H1 (cell line): ENCODE data around the gene PRDX5. TPM values are rescaled to one million over a fixed set of nuclear protein-coding genes. Genes with fewer than 3 reads are reported as not detected.

Experiments used
- CTCF ChIA-PET: fragments of 300-600 bp; sonication (Branson Sonifier 250); formaldehyde crosslinking; loops from one replicate; lab custom pipeline; 2021; ENCODE audit not compliant: partially characterized antibody; lab: Charles Lee
- POLR2A ChIA-PET: fragments of 300-600 bp; sonication (Branson Sonifier 250); formaldehyde crosslinking; loops from one replicate; lab custom pipeline; 2021; ENCODE audit warnings: inconsistent platforms; ENCODE audit not compliant: partially characterized antibody; lab: Charles Lee
- DNase-seq, 2 experiments: peaks; one replicate each; pipeline versions ENCODE4 v3.0.0 to v3.0.0-alpha.2; 2010 to 2022; ENCODE audit warnings: low spot score in 2 of 2, low read depth in 1 of 2, mixed read lengths in 1 of 2
- FAIRE-seq: peaks from 2 replicates; lab custom pipeline; 2011; peaks lifted over from hg19 to GRCh38; lab: Jason Lieb, UNC
- H2AFZ ChIP-seq: 2 replicates; pipeline ENCODE4 v1.8.1; 2012; ENCODE audit warnings: low read length, inconsistent platforms
- H2AK5ac ChIP-seq: 2 replicates; pipeline ENCODE4 v1.6.1; 2013; ENCODE audit warnings: low read depth, low read length
- H2BK120ac ChIP-seq: replicated peaks from 2 replicates; pipeline ENCODE3; 2013; ENCODE audit warnings: low read depth, low read length, inconsistent platforms
- H2BK12ac ChIP-seq: 2 replicates; pipeline ENCODE4 v1.6.1; 2013; ENCODE audit warnings: low read depth, low read length
- H2BK15ac ChIP-seq: 2 replicates; pipeline ENCODE4 v1.6.1; 2013; ENCODE audit warnings: low read length
- H2BK20ac ChIP-seq: 2 replicates; pipeline ENCODE4 v1.6.1; 2013; ENCODE audit warnings: low read length
- H2BK5ac ChIP-seq: 2 replicates; pipeline ENCODE4 v1.6.1; 2013; ENCODE audit warnings: low read depth, low read length
- H3K14ac ChIP-seq: 2 replicates; pipeline ENCODE4 v1.6.1; 2013; ENCODE audit warnings: inconsistent platforms; ENCODE audit not compliant: insufficient read length
- H3K18ac ChIP-seq: 2 replicates; pipeline ENCODE4 v1.6.1; 2013; ENCODE audit warnings: low read length; ENCODE audit errors: extremely low read depth
- H3K23ac ChIP-seq: 2 replicates; pipeline ENCODE4 v1.6.1; 2013; ENCODE audit warnings: inconsistent platforms; ENCODE audit not compliant: insufficient read length
- H3K23me2 ChIP-seq: 2 replicates; pipeline ENCODE4 v1.6.1; 2013; ENCODE audit warnings: low read depth, low read length
- H3K27ac ChIP-seq: 2 replicates; pipeline ENCODE4 v1.6.1; 2011; ENCODE audit warnings: low read depth, low read length, inconsistent platforms
- H3K27me3 ChIP-seq, 4 experiments: replicated peaks in 1 of 4; 1 replicate in 1 of 4; 2 replicates in 3 of 4; pipeline versions ENCODE4 v1.6.1 to v1.8.1; 2011 to 2013; ENCODE audit warnings: low read length in 3 of 4, mild to moderate bottlenecking in 3 of 4, inconsistent platforms in 2 of 4, mixed read lengths in 2 of 4, moderate library complexity in 1 of 4; ENCODE audit not compliant: control insufficient read depth in 3 of 4, insufficient read depth in 3 of 4; ENCODE audit errors: extremely low read depth in 1 of 4
- H3K36me3 ChIP-seq, 4 experiments: 2 replicates each; pipeline versions ENCODE4 v1.6.1 to v1.8.1; 2011 to 2013; ENCODE audit warnings: mild to moderate bottlenecking in 4 of 4, low read length in 3 of 4, moderate library complexity in 2 of 4, control low read depth in 1 of 4, inconsistent platforms in 1 of 4; ENCODE audit not compliant: insufficient read depth in 4 of 4, control insufficient read depth in 2 of 4
- H3K4ac ChIP-seq: replicated peaks from 2 replicates; pipeline ENCODE3; 2013; ENCODE audit warnings: low read length, low read depth, mixed read lengths, inconsistent platforms; ENCODE audit not compliant: insufficient read length
- H3K4me1 ChIP-seq, 4 experiments: replicated peaks in 1 of 4; 1 replicate in 1 of 4; 2 replicates in 3 of 4; pipeline versions ENCODE4 v1.6.1 to v1.8.1; 2011 to 2013; ENCODE audit warnings: low read length in 3 of 4, inconsistent platforms in 2 of 4, mixed read lengths in 1 of 4; ENCODE audit not compliant: insufficient read depth in 4 of 4, control insufficient read depth in 3 of 4
- H3K4me2 ChIP-seq, 2 experiments: 2 replicates each; pipeline versions ENCODE4 v1.6.1 to v1.8.1; 2011 to 2013; ENCODE audit warnings: low read depth in 2 of 2, low read length in 2 of 2, control low read depth in 1 of 2, inconsistent platforms in 1 of 2, mild to moderate bottlenecking in 1 of 2; ENCODE audit not compliant: insufficient read depth in 1 of 2
- H3K4me3 ChIP-seq, 4 experiments: fragments of 200-600, 300-600 bp in 1 of 4; sonication (generic), shearing (Covaris generic), sonication (Bioruptor Twin) in 1 of 4; 2 replicates each; pipeline versions ENCODE4 v1.5.1 to v1.8.1; 2011 to 2016; ENCODE audit warnings: low read length in 4 of 4, low read depth in 3 of 4, control low read depth in 2 of 4, inconsistent platforms in 2 of 4, mild to moderate bottlenecking in 2 of 4, mixed read lengths in 1 of 4, moderate library complexity in 1 of 4; ENCODE audit not compliant: insufficient read depth in 2 of 4; ENCODE audit errors: extremely low read depth in 1 of 4
- H3K56ac ChIP-seq: replicated peaks from 2 replicates; pipeline ENCODE3; 2013; ENCODE audit warnings: low read depth, mild to moderate bottlenecking, mixed read lengths, low read length, inconsistent platforms; ENCODE audit not compliant: insufficient read length
- H3K79me1 ChIP-seq: 2 replicates; pipeline ENCODE4 v1.6.1; 2013; ENCODE audit warnings: low read depth, low read length, control low read depth
- H3K79me2 ChIP-seq, 2 experiments: 2 replicates each; pipeline versions ENCODE4 v1.6.1 to v1.8.1; 2012 to 2013; ENCODE audit warnings: low read length in 2 of 2, mild to moderate bottlenecking in 2 of 2, inconsistent platforms in 1 of 2; ENCODE audit not compliant: insufficient read depth in 2 of 2, control insufficient read depth in 1 of 2
- H3K9ac ChIP-seq, 4 experiments: replicated peaks in 1 of 4; 1 replicate in 1 of 4; 2 replicates in 3 of 4; pipeline versions ENCODE4 v1.6.1 to v1.8.1; 2011 to 2013; ENCODE audit warnings: low read depth in 3 of 4, low read length in 3 of 4, control low read depth in 2 of 4, mild to moderate bottlenecking in 2 of 4, moderate library complexity in 2 of 4, inconsistent platforms in 1 of 4; ENCODE audit errors: extremely low read depth in 1 of 4
- H3K9me3 ChIP-seq, 2 experiments: 2 replicates each; pipeline versions ENCODE4 v1.6.1 to v1.8.1; 2012 to 2013; ENCODE audit warnings: mild to moderate bottlenecking in 2 of 2, moderate library complexity in 2 of 2, control low read depth in 1 of 2, inconsistent platforms in 1 of 2, low read depth in 1 of 2, low read length in 1 of 2, mixed read lengths in 1 of 2; ENCODE audit not compliant: insufficient read depth in 2 of 2
- H4K20me1 ChIP-seq, 2 experiments: replicated peaks in 1 of 2; 2 replicates each; pipeline versions ENCODE3 to v1.8.1; 2011 to 2013; ENCODE audit warnings: inconsistent platforms in 2 of 2, low read length in 2 of 2, mild to moderate bottlenecking in 1 of 2; ENCODE audit not compliant: insufficient read depth in 2 of 2, control insufficient read depth in 1 of 2
- H4K5ac ChIP-seq: 2 replicates; pipeline ENCODE4 v1.6.1; 2013; ENCODE audit warnings: low read length, low read depth, mixed read lengths, inconsistent platforms; ENCODE audit not compliant: insufficient read length
- H4K8ac ChIP-seq: 2 replicates; pipeline ENCODE4 v1.8.0; 2013; ENCODE audit warnings: mild to moderate bottlenecking, moderate library complexity, low read length, inconsistent platforms; ENCODE audit not compliant: insufficient read depth; ENCODE audit errors: extremely low read depth
- H4K91ac ChIP-seq: replicated peaks from 2 replicates; pipeline ENCODE3; 2013; ENCODE audit warnings: low read length, mixed read lengths, inconsistent platforms; ENCODE audit not compliant: insufficient read length
- BRCA1 ChIP-seq: IDR thresholded peaks from 2 replicates; pipeline ENCODE4 v1.6.1; 2012; ENCODE audit warnings: low read depth, low read length, improper control_type of control experiment
- CHD1 ChIP-seq: IDR thresholded peaks from 2 replicates; pipeline ENCODE4 v1.6.1; 2012; ENCODE audit warnings: low read depth, low read length, improper control_type of control experiment
- CHD2 ChIP-seq: IDR thresholded peaks from 2 replicates; pipeline ENCODE4 v1.6.1; 2012; ENCODE audit warnings: low read length, improper control_type of control experiment
- CTBP2 ChIP-seq: IDR thresholded peaks from 2 replicates; pipeline ENCODE4 v1.7.0; 2011; ENCODE audit warnings: borderline replicate concordance, mild to moderate bottlenecking, moderate library complexity, mixed read lengths, low read length; ENCODE audit not compliant: insufficient read depth, insufficient read length
- GTF2F1 ChIP-seq: IDR thresholded peaks from 2 replicates; pipeline ENCODE4 v1.6.1; 2012; ENCODE audit warnings: low read depth, low read length, improper control_type of control experiment, borderline replicate concordance
- KDM4A ChIP-seq: IDR thresholded peaks from one replicate; pipeline ENCODE4 v1.7.1; 2012; ENCODE audit warnings: low read depth, mild to moderate bottlenecking, moderate library complexity, low read length, inconsistent platforms; ENCODE audit not compliant: severe bottlenecking
- MAFK ChIP-seq: IDR thresholded peaks from 2 replicates; pipeline ENCODE4 v1.6.1; 2012; ENCODE audit warnings: low read depth, mild to moderate bottlenecking, improper control_type of control experiment, low read length
- POU5F1 ChIP-seq: IDR thresholded peaks from 2 replicates; pipeline ENCODE4 v1.6.1; 2011; ENCODE audit warnings: low read depth, mild to moderate bottlenecking, low read length, moderate library complexity
- SP2 ChIP-seq: IDR thresholded peaks from 2 replicates; pipeline ENCODE4 v1.6.1; 2012; ENCODE audit warnings: mild to moderate bottlenecking, low read length, inconsistent platforms
- SP4 ChIP-seq: IDR thresholded peaks from 2 replicates; pipeline ENCODE4 v1.6.1; 2012; ENCODE audit warnings: low read length, inconsistent platforms
- ZNF274 ChIP-seq: IDR thresholded peaks from 2 replicates; pipeline ENCODE4 v1.7.0; 2012; ENCODE audit warnings: low read length, borderline replicate concordance; ENCODE audit errors: extremely low read depth
- whole genome bisulfite sequencing, 2 experiments: shearing (Covaris generic) in 1 of 2; methylation state at CpG; one replicate each; pipeline versions ENCODE4 v1.1.6 to v1.1.7; 2013 to 2015; ENCODE audit warnings: low lambda C conversion rate in 2 of 2, mixed read lengths in 2 of 2, inconsistent platforms in 1 of 2, low coverage in 1 of 2, missing lambda C conversion rate in 1 of 2; ENCODE audit not compliant: insufficient replicate concordance in 2 of 2, insufficient coverage in 1 of 2, insufficient read length in 1 of 2; ENCODE audit errors: extremely low coverage in 1 of 2, missing lambda C conversion rate in 1 of 2; 5-methylcytosine and 5-hydroxymethylcytosine counted together
- polyA plus RNA-seq, 7 experiments: library from polyadenylated mRNA; depleted of rRNA in 3 of 7; stranded (reverse) in 5 of 7; unstranded in 2 of 7; fragments of >200 nt in 5 of 7; fragments of 200-250 nt in 2 of 7; gene quantifications; 1 replicate in 5 of 7; 2 replicates in 1 of 7; 4 replicates in 1 of 7; pipeline versions ENCODE4 v1.2.1 to v1.2.3, GENCODE V29; 2011 to 2013; ENCODE audit warnings: missing spikeins in 2 of 7, mixed read lengths in 2 of 7
- total RNA-seq: library from RNA; stranded (reverse); fragmentation: NEBNext Ultra II Directional; extraction: Animal tissue kit (Norgen Biotek cat#: 25700); gene quantifications from 2 replicates; pipeline ENCODE4 v1.2.1, GENCODE V29; 2021

The PRDX5 gene
- total and polyA plus RNA-seq, 2 of the 8 experiments (the other 6 are each of a cell fraction or from before 2014, with no cell fraction given) = 201 to 582 TPM

DNA sequence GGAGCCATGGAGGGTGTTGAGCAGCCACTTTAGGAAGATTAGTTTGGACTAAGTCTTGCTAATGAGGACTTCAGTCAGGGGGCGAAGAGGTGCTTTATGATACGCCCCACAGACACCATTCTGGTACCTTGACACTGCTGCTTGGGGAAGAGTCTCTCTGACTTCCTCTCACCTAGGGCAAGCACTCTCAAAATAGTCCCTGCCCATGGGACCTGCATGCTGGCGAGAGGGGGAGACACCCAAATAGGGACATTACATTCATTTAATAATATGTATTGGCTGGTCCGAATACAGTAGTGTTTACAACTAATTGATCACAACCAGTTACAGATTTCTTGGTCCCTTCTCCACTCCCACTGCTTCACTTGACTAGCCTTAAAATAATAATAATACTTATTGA lies 22.2 kb upstream of the PRDX5 start:
- no peak overlapping the region for H3K23ac ChIP-seq
- no peak overlapping the region for H2AK5ac ChIP-seq
- no peak overlapping the region for H3K9ac ChIP-seq
- H4K8ac ChIP-seq = no peak overlapping the region
- H3K36me3 ChIP-seq = peaks cover 0 to 9% (median 0%) of the 10 kb centered on the region in 4 experiments; a peak in 1 of 8 replicates
- H3K79me1 ChIP-seq = no peaks in the 10 kb centered on the region
- no peak overlapping the region for H3K4me3 ChIP-seq
- FAIRE-seq (no peak), DNase-seq (no peak)
- WGBS, 2 experiments = 63% methylated on average over 4 of the region's 4 CpGs; no CpG with 5 or more reads in 1 of the 2 experiments
- H2BK120ac ChIP-seq = no peak overlapping the region
- H2AFZ ChIP-seq = no peak overlapping the region
- no peak overlapping the region for H2BK15ac ChIP-seq
- no peak overlapping the region for H2BK5ac ChIP-seq
- no peak overlapping the region for H3K27ac ChIP-seq
- H3K4me1 ChIP-seq = peaks cover 0 to 32% (median 16%) of the 10 kb centered on the region in 4 experiments; a peak in 5 of 7 replicates
- peaks cover 11% of the 10 kb centered on the region; the same call in 1 of the 2 replicates for H3K23me2 ChIP-seq
- no peak overlapping the region for H4K91ac ChIP-seq
- H2BK20ac ChIP-seq = no peak overlapping the region
- ChIA-PET CTCF (interaction anchor here (0.7 to 2.6 kb wide), 6 partner anchors 8 to 64 kb away, joined by 3 to 10 read pairs (median 3); partner anchors contain the start of genes BAD, GPR137 and TRMT112), POLR2A (interaction anchor here (0.7 to 1.9 kb wide), 2 partner anchors 11 kb away, joined by 5 to 14 read pairs; partner anchors contain the start of genes BAD and GPR137)
- H3K4ac ChIP-seq = no peak overlapping the region
- no peaks in the 10 kb centered on the region for H3K79me2 ChIP-seq
- no peak overlapping the region for H3K56ac ChIP-seq
- no peak overlapping the region; a peak in 1 of 4 replicates for H3K4me2 ChIP-seq
- no peak overlapping the region for H3K18ac ChIP-seq
- no peaks in the 10 kb centered on the region; a peak in 1 of 4 replicates for H3K9me3 ChIP-seq
- peaks cover 90 to 100% (median 99%) of the 10 kb centered on the region in 4 experiments for H3K27me3 ChIP-seq
- no peak overlapping the region for H4K5ac ChIP-seq
- H4K20me1 ChIP-seq = peaks cover 3 to 19% of the 10 kb centered on the region in 2 experiments
- no peak overlapping the region for H3K14ac ChIP-seq
- H2BK12ac ChIP-seq = no peak overlapping the region
- TF ChIP-seq ZNF274 (no peak), POU5F1 (no peak), KDM4A (no peak), GTF2F1 (no peak), SP4 (no peak), SP2 (no peak), BRCA1 (no peak), MAFK (no peak), CHD2 (no peak), CTBP2 (no peak), CHD1 (no peak)
